Measurements from ENCODE around the gene CNDP1.
"Not testable (repeated sequence)": the region's sequence is repeated elsewhere in the genome, so short reads cannot be mapped to it uniquely, and the experiment has no call there.

CNDP1 gene

DNA sequence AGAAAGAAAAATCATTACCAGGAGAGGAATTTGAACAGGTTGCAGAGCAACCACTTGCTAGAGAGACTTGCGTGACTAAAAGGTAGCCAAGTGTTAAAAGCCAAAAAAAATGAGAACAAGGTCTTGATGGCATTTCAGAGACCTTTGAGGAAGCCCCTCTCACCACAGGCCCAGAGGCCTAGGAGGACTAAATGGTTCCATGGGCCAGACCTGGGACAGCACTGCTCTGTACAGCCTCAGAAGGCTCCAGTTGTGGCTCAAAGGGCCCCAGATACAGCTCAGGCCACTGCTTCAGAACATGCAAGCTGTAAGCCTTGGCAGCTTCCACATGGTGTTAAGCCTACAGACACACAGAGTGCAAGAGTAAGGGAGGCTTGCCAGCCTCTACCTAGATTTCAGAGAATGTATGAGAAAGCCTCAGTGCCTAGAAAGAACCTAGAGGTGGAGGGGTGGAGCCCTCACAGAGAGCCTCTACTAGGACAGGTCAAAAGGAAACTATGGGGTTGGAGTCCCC is 15.3 kb downstream of the CNDP1 start:
- DNase-seq: no peak

DNA sequence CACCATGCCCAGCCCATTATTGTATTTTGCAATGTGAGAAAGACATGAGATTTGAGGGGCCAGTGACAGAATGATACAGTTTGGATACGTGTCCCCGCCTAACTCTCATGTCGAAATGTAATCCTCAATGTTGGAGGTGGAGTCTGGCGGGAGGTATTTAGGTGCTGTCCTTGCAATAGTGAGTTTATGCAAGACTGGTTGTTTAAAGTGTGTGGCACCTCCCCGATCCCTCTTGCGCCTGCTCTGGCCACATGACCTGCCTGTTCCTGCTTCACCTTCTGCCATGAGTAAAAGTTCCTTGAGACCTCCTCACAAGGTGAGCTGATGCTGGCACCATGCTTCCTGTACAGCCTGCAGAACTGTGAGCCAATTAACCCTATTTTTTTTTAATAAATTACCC is 16.6 kb downstream of the CNDP1 start:
- no peak for DNase-seq

DNA sequence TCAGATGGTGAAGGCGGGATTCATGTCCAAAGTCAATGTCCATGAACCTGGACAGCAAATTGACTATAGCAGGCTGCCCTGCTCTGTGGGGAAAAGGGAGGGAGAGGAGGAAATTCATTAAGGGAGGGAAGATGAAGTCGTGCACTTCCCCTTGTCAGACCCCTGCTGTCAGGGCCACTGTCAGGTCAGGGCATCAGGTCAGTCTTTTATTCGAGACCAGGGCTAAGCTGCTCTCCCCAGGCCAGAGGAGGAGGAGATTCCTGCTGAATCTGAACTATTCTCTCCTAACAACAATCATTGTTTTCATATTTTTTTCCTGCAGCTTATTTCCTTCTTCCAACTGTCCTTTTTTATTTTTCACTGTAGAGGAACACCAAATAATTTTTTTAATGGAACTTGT is 17.2 kb downstream of the CNDP1 start:
- no peak for DNase-seq

DNA sequence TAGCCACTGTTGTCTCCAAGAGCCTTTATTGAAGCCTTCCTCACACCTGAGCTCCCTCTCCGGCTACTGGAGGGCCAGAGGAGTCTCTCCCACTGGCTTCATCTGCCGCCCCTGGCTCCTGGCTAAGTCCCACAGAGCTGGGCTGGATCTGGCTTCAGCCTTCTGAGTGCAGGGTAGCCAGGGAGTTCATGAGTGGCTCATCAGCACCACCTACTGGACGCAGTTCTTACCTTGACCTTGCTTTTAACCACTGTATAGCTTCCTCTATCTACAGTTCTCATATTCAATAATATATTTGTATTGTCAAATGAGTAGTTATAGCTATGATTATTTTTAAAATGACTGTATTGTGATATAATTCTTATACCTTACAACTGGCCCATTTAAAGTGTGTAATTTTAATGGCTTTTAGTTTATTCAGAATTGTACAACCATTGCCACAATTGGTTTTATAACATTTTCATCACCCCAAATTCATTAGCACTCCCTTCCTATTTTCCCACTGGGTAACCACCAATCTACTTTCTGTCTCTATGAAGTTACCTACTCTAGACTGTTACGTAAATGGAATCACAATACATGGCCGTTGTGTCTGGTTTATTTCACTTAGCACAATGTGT is 17.7 kb downstream of the CNDP1 start:
- peak; percentile 46 for DNase-seq

DNA sequence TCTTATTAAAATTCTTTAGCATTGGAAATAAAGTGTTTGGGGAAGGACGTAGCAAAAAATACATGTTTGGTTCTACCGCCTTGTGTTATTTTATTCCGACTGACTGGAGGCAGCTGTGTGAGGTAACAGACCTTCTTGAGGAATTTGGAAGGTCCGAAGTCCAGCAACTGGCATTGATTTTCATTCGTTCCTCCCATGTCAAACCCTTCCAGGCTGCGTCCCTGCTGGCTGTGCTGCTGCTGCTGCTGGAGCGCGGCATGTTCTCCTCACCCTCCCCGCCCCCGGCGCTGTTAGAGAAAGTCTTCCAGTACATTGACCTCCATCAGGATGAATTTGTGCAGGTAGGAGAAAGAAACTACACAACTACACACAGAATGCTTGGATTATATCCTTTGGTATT is 21.8 kb downstream of the CNDP1 start:
- DNase-seq: no peak

DNA sequence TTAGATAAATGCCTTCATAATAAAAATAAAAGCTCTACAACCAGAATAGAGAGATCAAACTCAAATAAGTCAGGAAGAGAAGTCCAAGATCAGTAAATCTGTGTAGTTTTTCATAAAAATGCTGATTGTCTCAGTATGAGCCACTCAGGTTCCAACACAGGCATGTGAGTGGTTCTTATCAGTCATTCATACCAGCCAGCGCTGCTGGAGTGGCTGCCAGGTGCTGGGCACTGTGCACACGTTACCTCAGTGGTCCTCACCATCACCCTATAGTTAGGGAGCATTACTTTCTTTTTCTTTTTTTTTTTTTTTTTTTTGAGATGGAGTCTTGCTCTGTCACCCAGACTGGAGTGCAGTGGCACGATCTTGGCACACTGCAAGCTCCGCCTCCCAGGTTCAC is 23.8 kb downstream of the CNDP1 start:
- DNase-seq: no peak

DNA sequence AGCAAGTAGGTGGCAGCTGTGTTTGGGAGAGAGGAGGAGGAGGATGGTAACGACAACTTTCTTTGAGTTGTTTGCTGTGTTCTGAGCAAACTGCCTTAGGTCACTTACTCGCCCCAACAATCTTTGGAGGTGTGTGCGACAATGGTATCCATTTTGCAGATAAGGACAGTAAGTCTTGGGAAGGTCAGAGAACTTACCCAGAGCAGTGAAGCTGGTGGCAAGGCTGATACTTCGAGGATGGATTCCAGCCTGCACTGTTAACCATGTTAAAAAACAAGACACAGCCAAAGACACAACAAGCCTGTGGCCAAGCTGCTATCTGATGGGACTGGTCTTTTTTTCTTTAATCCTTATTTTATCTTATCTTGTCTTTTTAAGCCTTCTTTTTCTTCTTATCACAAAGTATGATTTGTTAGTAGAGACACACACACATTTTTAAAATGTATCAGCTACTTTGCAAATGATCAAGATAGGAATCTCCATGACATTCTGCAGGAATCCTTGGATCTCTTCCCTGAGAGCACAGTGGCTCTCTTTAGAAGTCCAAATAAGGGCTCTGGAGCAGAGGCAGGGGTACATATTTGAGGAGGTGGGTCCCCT is 27.9 kb downstream of the CNDP1 start:
- DNase-seq: no peak

DNA sequence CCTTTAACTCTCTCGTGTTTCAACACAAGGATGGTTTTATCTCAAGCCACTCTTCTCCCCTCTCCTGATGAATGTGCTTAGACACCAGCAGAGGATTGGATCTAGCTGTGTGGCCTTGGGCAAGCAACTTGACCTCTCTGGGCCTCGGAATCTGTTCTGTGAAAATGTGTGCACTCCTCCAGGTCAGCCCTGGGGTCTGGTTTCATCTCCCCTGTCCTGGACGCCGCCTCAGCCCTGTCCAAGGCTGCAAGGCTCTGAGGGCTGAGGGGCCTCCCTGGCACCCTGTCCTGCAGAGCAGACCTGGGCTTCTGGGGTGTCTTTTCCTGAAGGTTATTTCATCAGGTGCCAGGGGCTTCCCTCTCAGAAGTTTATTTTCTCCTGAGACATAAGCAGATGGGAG is 28.5 kb downstream of the CNDP1 start:
- no peak for DNase-seq

DNA sequence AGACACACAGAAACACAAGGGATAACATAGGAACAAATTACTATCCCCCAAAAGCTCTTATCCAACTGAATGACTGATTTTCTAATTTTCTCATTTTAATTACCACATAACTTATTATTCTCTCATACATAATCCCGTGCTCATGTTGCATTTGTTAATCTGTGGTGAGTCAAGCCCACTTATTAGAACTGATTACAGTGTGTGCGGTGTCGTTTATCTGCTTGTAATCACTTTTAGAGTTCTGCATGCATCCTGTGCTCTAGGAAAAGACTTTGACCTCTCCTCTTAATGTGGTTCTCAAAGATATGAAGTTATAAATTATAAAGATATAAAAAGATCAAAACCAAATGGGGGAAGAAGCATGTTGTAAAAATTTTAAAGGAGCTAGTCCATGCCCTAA is 29.7 kb downstream of the CNDP1 start:
- DNase-seq: no peak

DNA sequence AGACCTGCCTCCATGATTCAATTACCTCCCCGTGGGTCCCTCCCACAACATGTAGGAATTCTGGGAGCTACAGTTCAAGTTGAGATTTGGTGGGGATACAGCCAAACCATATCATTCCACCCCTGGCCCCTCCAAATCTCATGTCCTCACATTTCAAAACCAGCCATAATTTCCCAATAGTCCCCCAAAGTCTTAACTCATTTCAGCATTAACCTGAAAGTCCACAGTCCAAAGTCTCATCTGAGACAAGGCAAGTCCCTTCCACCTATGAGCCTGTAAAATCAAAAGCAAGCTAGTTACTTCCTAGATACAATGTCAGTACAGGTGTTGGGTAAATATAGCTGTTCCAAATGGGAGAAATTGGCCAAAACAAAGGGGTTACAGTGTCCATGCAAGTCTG is 30.9 kb downstream of the CNDP1 start:
- DNase-seq: not testable (repeated sequence)

DNA sequence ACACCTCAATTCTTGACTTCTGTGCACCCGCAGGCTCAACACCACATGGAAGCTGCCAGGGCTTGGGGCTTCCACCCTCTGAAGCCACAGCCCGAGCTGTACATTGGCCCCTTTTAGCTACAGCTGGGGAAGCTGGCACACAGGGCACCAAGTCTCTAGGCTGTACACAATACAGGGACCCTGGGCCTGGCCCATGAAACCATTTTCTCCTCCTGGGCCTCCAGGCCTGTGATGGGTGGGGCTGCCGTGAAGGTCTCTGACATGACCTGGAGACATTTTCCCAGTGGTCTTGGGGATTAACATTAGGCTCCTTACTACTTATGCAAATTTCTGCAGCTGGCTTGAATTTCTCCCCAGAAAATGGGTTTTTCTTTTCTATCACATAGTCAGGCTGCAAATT is 31.7 kb downstream of the CNDP1 start:
- not testable (repeated sequence) for DNase-seq

DNA sequence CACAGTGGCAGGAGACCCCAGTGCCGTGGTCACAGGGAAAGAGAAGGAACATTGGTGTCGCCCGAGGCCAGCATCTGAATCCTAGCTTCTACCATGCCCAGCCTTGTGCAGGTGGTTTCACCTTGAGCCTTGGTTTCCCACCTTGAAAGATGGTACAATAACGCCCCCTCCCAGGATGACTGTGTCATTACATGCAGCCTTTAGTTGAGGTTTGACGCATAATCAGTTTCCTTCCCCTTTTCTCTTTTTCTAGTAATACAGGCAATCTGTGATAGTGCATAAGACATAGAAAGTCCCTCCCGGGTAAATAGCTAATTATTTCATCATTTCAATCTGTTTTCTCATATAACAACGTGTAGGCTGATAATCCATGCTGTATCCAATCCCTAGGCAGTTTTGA is 33.5 kb downstream of the CNDP1 start:
- DNase-seq: no peak

DNA sequence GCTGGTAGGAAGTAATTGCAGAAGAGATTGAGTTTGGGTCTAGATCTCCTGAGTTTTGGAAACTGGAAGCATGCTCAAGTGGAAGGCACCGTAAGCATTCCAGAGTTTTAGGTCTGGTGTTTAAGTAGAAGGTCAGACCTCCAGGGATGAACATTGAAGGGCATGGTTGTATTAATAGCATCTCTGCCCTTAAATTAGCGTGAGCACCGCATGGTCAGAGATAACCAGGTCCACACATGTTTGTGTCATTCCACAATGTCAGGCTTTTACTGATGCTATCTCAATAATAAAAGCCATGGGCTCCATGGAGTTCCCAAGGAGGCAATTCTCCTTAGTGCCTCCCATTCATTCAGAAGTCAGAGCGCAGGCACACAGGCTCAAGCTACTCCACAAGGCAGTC is 35.1 kb downstream of the CNDP1 start:
- no peak for DNase-seq

DNA sequence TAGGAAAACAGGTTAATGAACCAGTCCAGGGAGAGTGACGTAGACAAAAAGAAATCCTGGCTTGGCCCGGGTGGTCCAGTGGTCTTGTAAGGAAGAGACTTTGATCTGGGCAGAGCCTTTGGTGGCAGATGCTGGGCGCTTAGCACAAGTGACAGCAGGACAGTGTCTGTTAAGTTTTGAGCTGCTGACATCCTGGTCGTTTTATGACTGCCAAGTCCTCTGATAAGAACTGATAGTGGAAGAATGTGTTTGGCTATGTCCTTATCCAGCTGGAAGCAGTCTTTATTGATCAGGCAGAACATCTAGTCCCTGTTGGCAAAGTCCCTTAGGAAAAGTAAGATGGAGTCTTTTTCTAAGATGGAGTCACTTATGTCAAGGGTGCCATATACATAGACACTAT is 36.0 kb downstream of the CNDP1 start:
- DNase-seq: no peak

DNA sequence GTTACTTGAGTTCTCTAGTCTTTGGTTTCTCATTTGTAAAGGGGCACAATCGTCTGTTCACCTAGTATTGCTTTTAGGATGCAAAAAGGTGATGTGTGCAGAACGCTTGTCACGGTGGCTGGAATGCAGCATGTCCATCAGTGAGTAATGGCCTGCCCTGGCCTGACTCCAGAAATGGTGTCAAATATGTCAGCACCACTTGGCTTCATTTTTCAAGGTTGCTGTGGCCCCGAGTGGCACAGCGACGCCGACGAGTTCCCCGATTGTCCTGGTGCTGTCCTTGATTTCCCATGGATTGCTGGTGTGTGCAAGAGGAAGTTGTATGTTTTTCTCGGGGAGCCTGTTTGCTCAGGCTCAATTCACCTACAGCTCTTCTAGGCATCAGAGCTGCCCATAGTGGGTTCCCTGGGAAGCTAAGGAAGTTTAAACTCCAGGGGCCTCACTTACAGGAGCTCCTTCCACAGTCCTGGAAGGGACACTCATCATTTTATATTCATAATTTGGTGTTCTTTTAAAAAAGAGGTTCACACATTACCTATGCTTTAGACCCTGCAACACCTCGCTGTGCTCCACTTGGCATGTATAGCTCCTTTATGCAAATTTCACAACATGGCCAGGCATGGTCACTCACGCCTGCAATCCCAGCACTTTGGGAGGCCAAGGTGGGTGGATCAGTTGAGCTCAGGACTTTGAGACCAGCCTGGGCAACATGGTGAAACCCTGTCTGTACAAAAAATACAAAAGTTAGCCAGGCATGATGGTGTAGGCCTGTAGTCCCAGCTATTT is 37.8 kb downstream of the CNDP1 start:
- DNase-seq: no peak

DNA sequence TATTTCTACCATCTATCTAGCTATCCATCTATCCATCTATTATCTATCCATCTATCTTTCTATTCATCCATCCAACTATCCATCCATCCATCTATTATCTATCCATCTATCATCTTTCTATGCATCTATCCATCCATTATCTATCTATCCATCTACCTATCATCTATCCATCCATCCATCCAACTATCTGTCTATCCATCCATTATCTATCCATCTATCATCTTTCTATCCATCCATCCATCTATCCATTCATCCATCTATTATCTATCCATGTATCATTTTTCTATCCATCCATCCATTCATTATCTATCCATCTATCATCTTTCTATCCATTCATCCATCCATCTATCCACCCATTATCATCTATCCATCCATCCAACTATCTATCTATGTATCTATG is 38.8 kb downstream of the CNDP1 start:
- DNase-seq: no peak

DNA sequence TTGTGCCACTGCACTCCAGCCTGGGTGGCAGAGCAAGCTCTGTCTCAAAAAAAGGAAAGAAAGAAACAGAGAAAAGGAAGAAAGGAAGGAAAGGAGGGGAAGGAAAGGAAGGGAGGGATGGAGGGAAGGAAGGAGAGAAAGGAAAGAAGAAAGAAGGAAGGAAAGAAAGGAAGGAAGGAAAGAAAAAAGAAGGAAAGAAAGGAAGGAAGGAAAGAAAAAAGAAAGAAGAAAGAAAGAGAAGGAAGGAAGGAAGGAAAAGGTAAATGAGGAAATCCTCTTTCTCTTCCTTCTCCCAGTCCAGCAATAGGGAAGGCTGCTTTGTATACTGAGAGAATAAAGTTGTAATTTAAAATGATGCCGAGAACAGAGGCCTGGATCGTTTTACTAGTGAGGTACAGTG is 40.6 kb downstream of the CNDP1 start:
- DNase-seq: no peak

DNA sequence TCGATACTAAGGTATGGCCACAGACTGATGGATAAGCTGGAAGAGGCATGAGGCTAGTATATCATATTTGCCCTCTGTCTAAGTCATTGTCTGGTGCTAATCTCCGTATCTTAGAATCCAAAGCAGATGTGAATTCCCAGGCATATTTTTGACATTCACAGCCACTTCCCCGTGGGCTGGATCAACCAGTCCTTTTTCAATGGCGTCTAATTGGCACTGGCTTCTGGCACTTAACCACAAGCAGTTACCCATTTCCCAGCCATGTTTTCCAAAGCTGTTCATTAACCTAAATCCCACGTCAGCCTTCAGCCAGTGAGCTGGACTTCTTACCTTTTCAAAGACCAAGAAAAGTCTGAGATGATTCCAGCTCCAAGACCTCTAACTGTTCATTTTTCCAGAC is 42.7 kb downstream of the CNDP1 start:
- DNase-seq: no peak

DNA sequence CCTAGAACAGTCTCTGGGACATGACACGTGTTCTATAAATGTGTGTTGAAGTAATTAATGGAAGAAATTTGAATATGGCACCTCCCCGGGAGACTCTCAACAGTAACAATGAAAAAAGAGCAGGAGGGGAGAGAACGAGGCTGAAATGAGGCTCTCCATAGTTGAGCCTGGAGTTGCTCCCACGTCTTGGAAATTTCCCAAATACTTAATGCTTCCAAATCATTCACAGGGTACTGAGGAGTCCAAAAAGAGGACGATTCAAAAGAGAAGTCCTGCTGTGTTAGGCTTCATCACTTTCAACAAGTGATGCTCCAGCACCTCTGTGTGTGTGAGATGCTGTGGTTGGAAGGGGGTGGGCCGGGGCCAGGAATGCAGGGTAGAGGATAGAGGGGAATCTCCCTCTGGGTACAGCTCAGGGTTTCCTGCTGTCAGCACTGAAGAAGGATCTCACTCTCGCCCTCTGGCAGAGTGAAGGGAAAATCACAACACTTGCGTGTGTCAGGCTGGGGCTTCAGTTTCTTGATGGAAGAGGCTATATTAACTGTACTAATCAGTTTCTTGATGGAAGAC is 45.3 kb downstream of the CNDP1 start:
- no peak for DNase-seq

DNA sequence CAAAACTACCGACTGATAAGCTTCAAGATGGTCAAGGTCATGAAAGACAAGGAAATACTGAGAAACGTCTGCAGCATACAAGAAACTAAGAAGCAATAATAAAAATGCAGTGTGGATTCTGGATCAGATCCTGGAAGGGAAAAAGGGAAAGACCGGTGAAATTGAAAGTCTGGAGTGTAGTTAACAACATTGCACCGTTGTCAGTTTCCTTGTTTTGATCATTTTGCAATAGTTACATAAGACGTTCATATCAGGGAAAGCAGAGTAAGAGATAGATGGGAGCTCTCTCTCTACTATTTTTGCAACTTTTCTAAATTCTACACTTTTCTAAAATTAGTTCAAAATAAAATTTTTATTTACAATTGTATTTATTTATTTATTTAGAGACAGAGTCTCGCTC is 48.3 kb downstream of the CNDP1 start:
- DNase-seq: no peak

DNA sequence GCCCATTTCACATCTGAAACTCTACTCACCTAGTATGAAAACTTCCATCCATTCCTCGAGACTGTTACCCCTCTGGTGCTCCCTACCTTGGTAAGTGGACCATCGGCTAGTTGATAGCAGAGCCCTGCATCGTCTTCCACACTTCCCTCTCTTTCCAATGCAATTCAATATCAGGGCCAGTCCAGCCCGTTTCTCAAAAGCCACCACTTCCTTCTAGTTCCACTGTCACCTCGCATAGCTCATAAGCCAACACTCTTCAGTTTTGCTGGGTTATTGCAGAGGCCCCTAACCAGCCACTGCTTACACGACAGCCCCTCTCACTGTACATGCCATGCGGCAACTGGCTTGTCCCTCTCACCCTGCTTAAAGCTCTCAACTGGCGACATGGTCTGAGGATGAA is 53.1 kb downstream of the CNDP1 start:
- no peak for DNase-seq

DNA sequence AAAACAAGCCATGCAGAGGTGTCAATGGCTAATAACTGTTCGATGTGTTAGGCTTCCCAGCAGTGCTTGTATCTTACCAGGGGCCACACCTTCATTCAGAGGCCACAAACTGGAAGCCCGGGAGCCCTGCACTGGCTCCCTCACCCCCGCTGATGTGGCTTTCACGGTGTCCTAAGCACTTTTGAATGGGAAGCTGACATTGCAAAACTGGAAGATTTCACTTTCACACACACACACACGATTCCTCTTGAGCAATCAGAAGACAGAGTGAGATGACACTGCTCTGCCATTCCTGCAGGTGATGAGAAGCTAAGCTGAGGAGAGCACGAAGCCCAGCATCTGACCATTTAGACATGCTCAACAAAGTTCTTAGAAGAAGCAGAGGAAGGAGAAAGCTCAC is 54.7 kb downstream of the CNDP1 start:
- no peak for DNase-seq

DNA sequence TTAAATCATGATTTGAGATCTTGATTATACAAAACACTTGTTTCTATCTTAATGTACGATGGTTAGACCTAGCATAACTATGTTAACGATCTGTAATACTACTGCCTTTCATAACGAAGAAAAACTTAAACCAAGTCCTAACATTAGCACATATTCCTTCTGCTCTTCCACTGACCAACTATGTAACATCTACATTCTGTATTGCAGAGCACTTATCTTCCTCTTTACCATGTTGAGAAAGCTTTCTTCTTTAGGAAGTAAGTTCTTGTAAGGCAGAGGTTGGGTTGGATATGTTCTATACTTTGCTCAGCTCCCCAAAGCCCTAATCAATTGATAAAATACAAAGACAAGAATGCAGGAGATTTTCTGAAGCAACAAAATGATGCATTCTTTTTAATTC is 55.5 kb downstream of the CNDP1 start:
- no peak for DNase-seq

DNA sequence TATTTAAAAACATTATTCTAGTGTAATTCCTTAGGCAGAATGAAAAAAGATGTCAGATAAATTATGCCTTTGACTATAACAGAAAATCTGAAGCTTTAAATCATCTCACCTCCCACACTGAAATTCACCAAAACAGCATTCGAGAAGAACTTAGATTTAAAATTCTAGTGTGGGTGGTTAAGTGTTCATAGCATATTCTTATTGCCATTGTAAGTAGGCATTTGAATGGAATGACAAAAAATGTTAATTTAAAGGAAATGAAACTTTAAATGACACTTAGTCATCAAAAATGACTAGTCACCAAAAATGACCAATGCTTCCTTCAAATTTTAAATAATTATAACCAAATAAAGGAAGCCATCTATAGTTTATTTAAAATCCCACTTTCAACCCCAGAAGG is 56.4 kb downstream of the CNDP1 start:
- DNase-seq: no peak

Measured in NCI-H1694 treated with DMSO at 0.1 percent for 48 hours (cell line).